Astrocyte (in vitro differentiated cells and primary cell): ENCODE results near the gene NOD1. TPM values are rescaled to one million over a fixed set of nuclear protein-coding genes. Genes with fewer than 3 reads are reported as not detected.

Experiments used
- DNase-seq: peaks from one replicate; pipeline ENCODE4 v3.0.0-alpha.2; 2010; ENCODE audit warnings: low read depth
- FAIRE-seq: peaks from 2 replicates; lab custom pipeline; 2011; peaks lifted over from hg19 to GRCh38; lab: Jason Lieb, UNC
- H2AFZ ChIP-seq: 2 replicates; pipeline ENCODE4 v1.6.0; 2012; ENCODE audit warnings: low read depth, low read length, inconsistent platforms
- H3K27ac ChIP-seq: 2 replicates; pipeline ENCODE4 v1.5.1; 2011; ENCODE audit warnings: low read depth, low read length, inconsistent platforms
- H3K27me3 ChIP-seq: 2 replicates; pipeline ENCODE4 v1.6.0; 2011; ENCODE audit warnings: low read length, inconsistent platforms; ENCODE audit not compliant: insufficient read depth
- H3K36me3 ChIP-seq: 2 replicates; pipeline ENCODE4 v1.5.1; 2011; ENCODE audit warnings: low read length, inconsistent platforms; ENCODE audit not compliant: insufficient read depth
- H3K4me1 ChIP-seq: 2 replicates; pipeline ENCODE4 v1.5.1; 2011; ENCODE audit warnings: low read length, inconsistent platforms; ENCODE audit not compliant: insufficient read depth
- H3K4me2 ChIP-seq: 2 replicates; pipeline ENCODE4 v1.6.0; 2012; ENCODE audit warnings: low read length, inconsistent platforms
- H3K4me3 ChIP-seq: 2 replicates; pipeline ENCODE4 v1.5.1; 2011; ENCODE audit warnings: low read depth, mild to moderate bottlenecking, low read length, inconsistent platforms; ENCODE audit not compliant: insufficient read depth
- H3K79me2 ChIP-seq: 2 replicates; pipeline ENCODE4 v1.6.0; 2012; ENCODE audit warnings: mild to moderate bottlenecking, low read length, inconsistent platforms; ENCODE audit not compliant: insufficient read depth
- H3K9ac ChIP-seq: 2 replicates; pipeline ENCODE4 v1.6.0; 2012; ENCODE audit warnings: mild to moderate bottlenecking, low read length, inconsistent platforms
- H3K9me3 ChIP-seq: 2 replicates; pipeline ENCODE4 v1.5.1; 2012; ENCODE audit warnings: low read depth, mild to moderate bottlenecking, low read length, inconsistent platforms; ENCODE audit not compliant: insufficient read depth
- H4K20me1 ChIP-seq: 2 replicates; pipeline ENCODE4 v1.6.0; 2012; ENCODE audit warnings: low read length, inconsistent platforms; ENCODE audit not compliant: insufficient read depth
- H3K27ac Mint-ChIP-seq: one replicate; pipeline ENCODE4 v1.8.0; 2021; ENCODE audit warnings: mild to moderate bottlenecking, mixed read lengths; ENCODE audit not compliant: unreplicated experiment
- H3K27me3 Mint-ChIP-seq: one replicate; pipeline ENCODE4 v1.8.0; 2021; ENCODE audit warnings: low read depth, mixed read lengths; ENCODE audit not compliant: unreplicated experiment
- H3K36me3 Mint-ChIP-seq: one replicate; pipeline ENCODE4 v1.8.0; 2021; ENCODE audit warnings: low read depth, mixed read lengths; ENCODE audit not compliant: unreplicated experiment
- H3K4me1 Mint-ChIP-seq: one replicate; pipeline ENCODE4 v1.8.0; 2021; ENCODE audit warnings: low read depth, mixed read lengths; ENCODE audit not compliant: unreplicated experiment
- H3K4me3 Mint-ChIP-seq: one replicate; pipeline ENCODE4 v1.8.0; 2021; ENCODE audit warnings: mild to moderate bottlenecking, moderate library complexity, mixed read lengths; ENCODE audit not compliant: unreplicated experiment
- H3K9me3 Mint-ChIP-seq: one replicate; pipeline ENCODE4 v1.8.0; 2021; ENCODE audit warnings: mild to moderate bottlenecking, mixed read lengths; ENCODE audit not compliant: unreplicated experiment
- EZH2 ChIP-seq: IDR thresholded peaks from 2 replicates; pipeline ENCODE4 v1.6.1; 2012; ENCODE audit warnings: mild to moderate bottlenecking, low read length, inconsistent platforms; ENCODE audit not compliant: insufficient read depth
- total RNA-seq: library from RNA; stranded (reverse); gene quantifications from 2 replicates; pipeline ENCODE4 v1.2.1, GENCODE V29; 2021
- TF ChIP-seq, protein P1 (sequence below): IDR thresholded peaks from 2 replicates; pipeline ENCODE4 v1.5.1; 2011; ENCODE audit warnings: low read depth, mild to moderate bottlenecking, inconsistent platforms, low read length, moderate library complexity; ENCODE audit not compliant: insufficient read depth

Gene NOD1
- total RNA-seq, 1 donor from 2014 or later: 9.7 TPM

- Histone ChIP-seq H2AFZ (no peak overlapping the region), H3K4me1 (peaks cover 21% of the 10 kb centered on the region), H3K4me3 (no peak overlapping the region), H3K9me3 (no peaks in the 10 kb centered on the region), H3K27me3 (no peaks in the 10 kb centered on the region), H4K20me1 (no peaks in the 10 kb centered on the region), H3K9ac (no peak overlapping the region), H3K36me3 (no peaks in the 10 kb centered on the region), H3K4me2 (no peak overlapping the region), H3K27ac (no peak overlapping the region), H3K79me2 (peaks cover 19% of the 10 kb centered on the region)
- no peak for FAIRE-seq
- H3K4me1 Mint-ChIP-seq: peaks cover 43% of the 10 kb centered on the region
- H3K9me3 Mint-ChIP-seq: no peaks in the 10 kb centered on the region
- TF ChIP-seq, protein P1, sequence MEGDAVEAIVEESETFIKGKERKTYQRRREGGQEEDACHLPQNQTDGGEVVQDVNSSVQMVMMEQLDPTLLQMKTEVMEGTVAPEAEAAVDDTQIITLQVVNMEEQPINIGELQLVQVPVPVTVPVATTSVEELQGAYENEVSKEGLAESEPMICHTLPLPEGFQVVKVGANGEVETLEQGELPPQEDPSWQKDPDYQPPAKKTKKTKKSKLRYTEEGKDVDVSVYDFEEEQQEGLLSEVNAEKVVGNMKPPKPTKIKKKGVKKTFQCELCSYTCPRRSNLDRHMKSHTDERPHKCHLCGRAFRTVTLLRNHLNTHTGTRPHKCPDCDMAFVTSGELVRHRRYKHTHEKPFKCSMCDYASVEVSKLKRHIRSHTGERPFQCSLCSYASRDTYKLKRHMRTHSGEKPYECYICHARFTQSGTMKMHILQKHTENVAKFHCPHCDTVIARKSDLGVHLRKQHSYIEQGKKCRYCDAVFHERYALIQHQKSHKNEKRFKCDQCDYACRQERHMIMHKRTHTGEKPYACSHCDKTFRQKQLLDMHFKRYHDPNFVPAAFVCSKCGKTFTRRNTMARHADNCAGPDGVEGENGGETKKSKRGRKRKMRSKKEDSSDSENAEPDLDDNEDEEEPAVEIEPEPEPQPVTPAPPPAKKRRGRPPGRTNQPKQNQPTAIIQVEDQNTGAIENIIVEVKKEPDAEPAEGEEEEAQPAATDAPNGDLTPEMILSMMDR: no peak
- TF ChIP-seq EZH2: no peak
- no peak overlapping the region for H3K4me3 Mint-ChIP-seq
- no peaks in the 10 kb centered on the region for H3K27me3 Mint-ChIP-seq
- no peak overlapping the region for H3K27ac Mint-ChIP-seq
- no peak for DNase-seq
- no peaks in the 10 kb centered on the region for H3K36me3 Mint-ChIP-seq
These were observed 12.8 kb downstream of the NOD1 start for GRCh38 chr7:30465811-30466180.

DNA sequence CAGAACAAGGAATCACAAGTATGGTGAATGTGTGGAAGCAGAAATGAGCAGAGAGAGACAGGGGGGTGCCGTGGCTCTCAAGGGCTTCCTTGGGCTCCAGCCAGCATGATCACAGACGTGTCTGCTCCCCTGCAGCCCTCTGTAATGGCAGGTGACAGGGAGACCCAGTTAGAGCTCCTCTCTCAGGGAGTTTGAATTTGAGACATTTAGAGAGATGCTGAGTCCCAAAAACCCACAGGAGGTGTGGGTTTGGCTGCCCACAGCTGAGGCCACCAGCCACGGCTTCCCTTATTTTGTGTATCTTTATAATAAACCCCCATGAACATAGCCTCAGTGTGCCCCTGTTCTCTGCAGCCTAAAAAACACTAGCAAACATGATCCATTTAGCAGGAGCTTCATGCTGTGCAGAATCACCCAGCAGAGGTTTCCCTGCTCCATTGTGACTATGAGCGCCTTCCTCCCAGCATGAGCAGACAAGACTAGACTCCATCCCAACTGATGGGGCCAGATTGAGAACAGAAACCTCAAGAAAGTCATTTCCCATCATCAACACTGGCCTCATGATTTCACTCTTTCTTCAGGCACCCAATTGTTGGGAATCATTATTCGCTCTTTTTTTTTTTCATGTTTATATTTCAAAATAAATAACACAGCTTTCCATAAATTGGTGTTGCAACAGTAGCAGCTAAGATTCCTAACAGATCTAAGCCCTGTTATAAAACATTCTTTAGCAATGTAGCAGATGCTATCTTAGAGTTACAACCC lies 13.4 kb downstream of the NOD1 start:
- Histone ChIP-seq H3K79me2 (peaks cover 16% of the 10 kb centered on the region), H3K4me3 (no peak overlapping the region), H3K4me1 (peaks cover 19% of the 10 kb centered on the region), H3K27ac (no peak overlapping the region), H3K9me3 (no peaks in the 10 kb centered on the region), H3K27me3 (no peaks in the 10 kb centered on the region), H2AFZ (no peak overlapping the region), H3K9ac (no peak overlapping the region), H4K20me1 (no peaks in the 10 kb centered on the region), H3K36me3 (no peaks in the 10 kb centered on the region), H3K4me2 (no peak overlapping the region)
- H3K4me3 Mint-ChIP-seq: no peak overlapping the region
- TF ChIP-seq EZH2: no peak
- TF ChIP-seq, protein P1: no peak
- H3K4me1 Mint-ChIP-seq: peaks cover 43% of the 10 kb centered on the region
- H3K27me3 Mint-ChIP-seq: no peaks in the 10 kb centered on the region
- no peak overlapping the region for H3K27ac Mint-ChIP-seq
- no peaks in the 10 kb centered on the region for H3K36me3 Mint-ChIP-seq
- FAIRE-seq (no peak), DNase-seq (no peak)
- H3K9me3 Mint-ChIP-seq: no peaks in the 10 kb centered on the region

GRCh38 chr7:30464231-30464671 lies 14.3 kb downstream of the NOD1 start:
- no peaks in the 10 kb centered on the region for H3K9me3 Mint-ChIP-seq
- H3K4me3 ChIP-seq: no peak overlapping the region
- peaks cover 13% of the 10 kb centered on the region for H3K79me2 ChIP-seq
- H2AFZ ChIP-seq: no peak overlapping the region
- no peak overlapping the region for H3K9ac ChIP-seq
- H3K9me3 ChIP-seq: no peaks in the 10 kb centered on the region
- no peaks in the 10 kb centered on the region for H4K20me1 ChIP-seq
- TF ChIP-seq EZH2: no peak
- TF ChIP-seq, protein P1: no peak
- H3K27ac ChIP-seq: no peak overlapping the region
- no peaks in the 10 kb centered on the region for H3K36me3 Mint-ChIP-seq
- H3K36me3 ChIP-seq: no peaks in the 10 kb centered on the region
- no peak overlapping the region for H3K4me3 Mint-ChIP-seq
- H3K4me1 ChIP-seq: peaks cover 18% of the 10 kb centered on the region
- no peaks in the 10 kb centered on the region for H3K27me3 ChIP-seq
- H3K4me1 Mint-ChIP-seq: peaks cover 43% of the 10 kb centered on the region
- DNase-seq (peak; percentile 48), FAIRE-seq (no peak)
- H3K27ac Mint-ChIP-seq: no peak overlapping the region
- H3K27me3 Mint-ChIP-seq: no peaks in the 10 kb centered on the region
- no peak overlapping the region for H3K4me2 ChIP-seq
